ENCODE measurements around the gene IST1. TPM values are rescaled to one million over a fixed set of nuclear protein-coding genes. Genes with fewer than 3 reads are reported as not detected.

IST1 gene
- polyA plus RNA-seq, 1 experiment = 227 TPM

DNA sequence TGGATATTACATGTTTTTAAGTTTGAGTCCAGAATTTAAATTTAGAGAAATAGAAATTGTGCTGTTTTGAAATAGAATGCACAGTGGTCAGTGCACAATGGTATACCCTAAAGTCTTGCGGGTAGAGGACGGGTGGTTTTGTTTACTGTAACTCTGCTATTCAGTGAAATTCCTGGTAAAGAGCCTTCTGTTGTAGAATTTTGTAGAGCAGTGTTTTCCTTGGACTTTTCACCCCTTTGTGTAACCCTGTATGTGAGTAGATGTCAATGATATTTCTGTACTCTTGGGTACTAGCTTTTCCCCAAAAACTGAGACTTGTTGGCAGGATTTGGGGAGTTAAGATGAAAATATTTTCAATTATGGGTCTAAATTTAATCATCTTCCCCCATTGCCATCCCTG lies 19.5 kb downstream of the IST1 start:
- DNase-seq (ENCODE audit: low read depth) = no peak
- no peaks in the 10 kb centered on the region for H3K27me3 ChIP-seq (ENCODE audit: control insufficient read depth, insufficient read depth, low read length)
- no peak overlapping the region for H3K4me3 ChIP-seq (ENCODE audit: low read depth, low read length)
- ChIA-PET CTCF (interaction anchor here (0.9 kb wide), 1 partner anchor 9 kb away, joined by 4 read pairs; no protein-coding TSS in a partner anchor), POLR2A (no interaction called here)
- TF ChIP-seq, protein P1, sequence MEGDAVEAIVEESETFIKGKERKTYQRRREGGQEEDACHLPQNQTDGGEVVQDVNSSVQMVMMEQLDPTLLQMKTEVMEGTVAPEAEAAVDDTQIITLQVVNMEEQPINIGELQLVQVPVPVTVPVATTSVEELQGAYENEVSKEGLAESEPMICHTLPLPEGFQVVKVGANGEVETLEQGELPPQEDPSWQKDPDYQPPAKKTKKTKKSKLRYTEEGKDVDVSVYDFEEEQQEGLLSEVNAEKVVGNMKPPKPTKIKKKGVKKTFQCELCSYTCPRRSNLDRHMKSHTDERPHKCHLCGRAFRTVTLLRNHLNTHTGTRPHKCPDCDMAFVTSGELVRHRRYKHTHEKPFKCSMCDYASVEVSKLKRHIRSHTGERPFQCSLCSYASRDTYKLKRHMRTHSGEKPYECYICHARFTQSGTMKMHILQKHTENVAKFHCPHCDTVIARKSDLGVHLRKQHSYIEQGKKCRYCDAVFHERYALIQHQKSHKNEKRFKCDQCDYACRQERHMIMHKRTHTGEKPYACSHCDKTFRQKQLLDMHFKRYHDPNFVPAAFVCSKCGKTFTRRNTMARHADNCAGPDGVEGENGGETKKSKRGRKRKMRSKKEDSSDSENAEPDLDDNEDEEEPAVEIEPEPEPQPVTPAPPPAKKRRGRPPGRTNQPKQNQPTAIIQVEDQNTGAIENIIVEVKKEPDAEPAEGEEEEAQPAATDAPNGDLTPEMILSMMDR (IDR thresholded peaks at IDR 0.05; ENCODE audit: insufficient read depth, low read depth, low read length) = no peak
- peaks cover 5% of the 10 kb centered on the region for H3K36me3 ChIP-seq (ENCODE audit: control insufficient read depth, insufficient read depth, low read length)

DNA sequence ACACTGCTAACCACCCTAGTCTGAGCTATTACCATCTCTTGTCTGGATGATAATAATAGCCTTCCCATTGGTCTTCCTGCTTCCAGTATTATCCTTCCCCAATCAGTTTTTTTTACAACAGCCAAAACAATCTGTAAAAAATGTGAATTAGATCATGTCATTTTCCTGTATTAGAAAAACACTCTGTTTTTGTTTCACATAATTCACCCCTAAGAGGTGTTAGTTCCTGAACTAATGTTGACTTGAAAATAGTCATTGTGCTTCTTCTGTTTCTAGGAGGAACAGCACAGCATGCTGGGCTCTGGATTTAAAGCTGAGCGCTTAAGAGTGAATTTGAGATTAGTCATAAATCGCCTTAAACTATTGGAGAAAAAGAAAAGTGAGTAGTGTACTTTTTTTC lies 20.0 kb downstream of the IST1 start:
- CTCF ChIA-PET = interaction anchor here (0.9 kb wide), 1 partner anchor 9 kb away, joined by 4 read pairs; no protein-coding TSS in a partner anchor
- DNase-seq (ENCODE audit: low read depth) = no peak
- POLR2A ChIA-PET = no interaction called here

DNA sequence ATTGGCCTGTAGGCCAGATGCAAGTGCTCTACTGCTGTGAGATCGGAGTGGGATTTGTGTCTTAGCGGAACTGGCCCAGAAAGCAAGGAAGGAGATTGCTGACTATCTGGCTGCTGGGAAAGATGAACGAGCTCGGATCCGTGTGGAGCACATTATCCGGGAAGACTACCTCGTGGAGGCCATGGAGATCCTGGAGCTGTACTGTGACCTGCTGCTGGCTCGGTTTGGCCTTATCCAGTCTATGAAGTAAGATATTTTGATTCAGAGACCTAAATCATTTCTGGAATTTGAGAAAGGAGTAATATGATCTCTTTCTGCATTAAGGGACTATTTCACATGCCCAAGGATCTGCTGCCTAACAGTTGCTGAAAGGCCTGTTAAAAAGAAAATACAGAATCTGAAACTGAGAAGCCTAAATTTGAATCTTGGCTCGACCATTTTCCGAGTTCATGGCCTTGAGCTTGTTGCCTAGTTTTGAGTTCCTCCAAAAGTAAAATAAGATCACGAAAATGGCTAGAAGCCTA lies 21.1 kb downstream of the IST1 start:
- Histone ChIP-seq H3K4me3 (ENCODE audit: low read depth, low read length) (no peak overlapping the region), H3K36me3 (ENCODE audit: control insufficient read depth, insufficient read depth, low read length) (peaks cover 12% of the 10 kb centered on the region), H3K27me3 (ENCODE audit: control insufficient read depth, insufficient read depth, low read length) (no peaks in the 10 kb centered on the region)
- TF ChIP-seq, protein P1 (IDR thresholded peaks at IDR 0.05; ENCODE audit: insufficient read depth, low read depth, low read length) = no peak
- ChIA-PET CTCF (interaction anchor here (0.5 to 1.3 kb wide), 4 partner anchors 12 to 40 kb away, joined by 3 to 5 read pairs (median 3); no protein-coding TSS in a partner anchor), POLR2A (no interaction called here)
- DNase-seq (ENCODE audit: low read depth) = no peak

More for the DNA sequence above, 20.0 kb downstream of the IST1 start:
- TF ChIP-seq, protein P1 (IDR thresholded peaks at IDR 0.05; ENCODE audit: insufficient read depth, low read depth, low read length) = no peak
- H3K36me3 ChIP-seq (ENCODE audit: control insufficient read depth, insufficient read depth, low read length) = peaks cover 5% of the 10 kb centered on the region
- H3K27me3 ChIP-seq (ENCODE audit: control insufficient read depth, insufficient read depth, low read length) = no peaks in the 10 kb centered on the region
- H3K4me3 ChIP-seq (ENCODE audit: low read depth, low read length) = no peak overlapping the region

DNA sequence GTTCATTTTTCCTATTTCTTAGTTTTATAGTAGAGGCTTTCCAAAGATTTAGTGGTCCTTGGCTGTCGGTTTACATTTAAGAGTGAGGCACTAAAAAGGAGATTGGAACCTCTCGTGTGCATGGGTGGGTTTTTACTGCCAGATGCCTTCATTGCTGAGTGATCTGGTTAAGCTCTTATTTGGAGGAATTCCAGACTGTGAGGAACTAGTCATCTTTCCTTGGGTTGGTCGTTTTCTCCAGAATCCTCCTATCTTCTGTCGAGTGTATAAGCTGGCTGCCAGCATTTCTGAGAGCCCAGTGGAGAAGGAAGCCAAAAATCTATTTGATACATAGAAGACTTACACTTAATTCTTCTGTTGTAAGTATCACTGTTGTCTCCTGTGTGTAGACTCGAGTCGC lies 22.6 kb downstream of the IST1 start:
- H3K27me3 ChIP-seq (ENCODE audit: control insufficient read depth, insufficient read depth, low read length) = no peaks in the 10 kb centered on the region
- H3K36me3 ChIP-seq (ENCODE audit: control insufficient read depth, insufficient read depth, low read length) = peaks cover 18% of the 10 kb centered on the region
- ChIA-PET CTCF (interaction anchor here (0.6 to 1.2 kb wide), 2 partner anchors 38 to 48 kb away, joined by 3 read pairs; no protein-coding TSS in a partner anchor), POLR2A (no interaction called here)
- H3K4me3 ChIP-seq (ENCODE audit: low read depth, low read length) = no peak overlapping the region
- no peak for DNase-seq (ENCODE audit: low read depth)
- TF ChIP-seq, protein P1 (IDR thresholded peaks at IDR 0.05; ENCODE audit: insufficient read depth, low read depth, low read length) = no peak

DNA sequence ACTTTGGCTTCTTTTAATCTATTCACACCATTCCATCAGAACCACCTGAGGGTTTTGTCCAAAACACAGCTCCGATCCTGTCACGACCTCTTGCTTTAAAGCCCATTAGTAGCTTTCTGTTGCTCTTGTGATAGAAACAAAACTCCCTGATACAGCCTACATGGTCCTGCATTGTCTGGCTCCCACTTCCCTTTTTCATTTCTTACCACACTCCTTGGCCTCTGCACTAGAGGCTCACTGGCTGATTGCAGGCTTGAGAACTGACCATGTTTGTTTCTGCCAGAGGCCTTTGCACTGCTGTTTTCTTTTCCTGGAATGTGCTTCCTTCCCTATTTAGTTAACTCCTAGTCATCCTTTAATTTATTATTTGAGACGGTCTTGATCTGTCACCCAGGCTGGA lies 23.7 kb downstream of the IST1 start:
- H3K36me3 ChIP-seq (ENCODE audit: control insufficient read depth, insufficient read depth, low read length) = peaks cover 22% of the 10 kb centered on the region
- TF ChIP-seq, protein P1 (IDR thresholded peaks at IDR 0.05; ENCODE audit: insufficient read depth, low read depth, low read length) = no peak
- CTCF ChIA-PET = interaction anchor here (1.2 kb wide), 1 partner anchor 16 kb away, joined by 5 read pairs; no protein-coding TSS in a partner anchor
- no peak overlapping the region for H3K4me3 ChIP-seq (ENCODE audit: low read depth, low read length)
- POLR2A ChIA-PET = no interaction called here
- H3K27me3 ChIP-seq (ENCODE audit: control insufficient read depth, insufficient read depth, low read length) = no peaks in the 10 kb centered on the region
- DNase-seq (ENCODE audit: low read depth) = no peak
